Stimulated activated CD8-positive, alpha-beta memory T cell treated with anti-CD3 and anti-CD28 coated beads, Interleukin-2, amount 100 ng/mL, for 48 hours (primary cell): ENCODE data around the gene MIF.
"Not testable (repeated sequence)": the region's sequence is repeated elsewhere in the genome, so short reads cannot be mapped to it uniquely, and the experiment has no call there.

Experiments used
- DNase-seq, 2 donors: peaks; one replicate each; pipeline ENCODE4 v3.0.0-alpha.2; 2020; ENCODE audit warnings: low read depth in 2 of 2

The MIF gene

DNA sequence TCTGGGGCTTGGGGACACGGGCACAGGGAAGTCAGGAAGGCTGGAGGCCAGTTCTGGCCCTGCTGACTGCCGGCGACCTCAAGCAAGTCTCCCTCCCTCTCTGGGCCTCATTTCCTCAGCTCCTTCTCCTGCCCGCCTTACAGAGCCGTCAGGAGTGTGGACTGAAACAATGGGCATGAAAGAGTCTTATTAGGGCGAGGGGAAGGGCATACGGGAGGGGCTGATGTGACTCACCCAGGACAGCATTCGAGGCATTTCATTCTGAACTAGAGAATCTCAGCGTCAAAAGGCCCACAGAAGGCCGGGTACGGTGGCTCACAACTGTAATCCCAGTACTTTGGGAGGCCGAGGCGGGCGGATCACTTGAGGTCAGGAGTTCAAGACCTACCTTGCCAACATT is 46.0 kb downstream of the MIF start:
- DNase-seq, result not testable (repeated sequence)
